Neural progenitor cell (in vitro differentiated cells): ENCODE data around the gene DCTN2.

Source experiments
- EZH2 ChIP-seq: fragments of 200-600 bp; sonication (generic); IDR thresholded peaks from 2 replicates; pipeline ENCODE4 v1.6.1; 2017; ENCODE audit warnings: antibody characterized with exemption, mild to moderate bottlenecking, moderate library complexity
- TF ChIP-seq, protein P1 (sequence below): fragments of 200-600 bp; sonication (generic); IDR thresholded peaks from 2 replicates; pipeline ENCODE4 v1.5.1; 2017; ENCODE audit warnings: antibody characterized with exemption, mild to moderate bottlenecking

DNA sequence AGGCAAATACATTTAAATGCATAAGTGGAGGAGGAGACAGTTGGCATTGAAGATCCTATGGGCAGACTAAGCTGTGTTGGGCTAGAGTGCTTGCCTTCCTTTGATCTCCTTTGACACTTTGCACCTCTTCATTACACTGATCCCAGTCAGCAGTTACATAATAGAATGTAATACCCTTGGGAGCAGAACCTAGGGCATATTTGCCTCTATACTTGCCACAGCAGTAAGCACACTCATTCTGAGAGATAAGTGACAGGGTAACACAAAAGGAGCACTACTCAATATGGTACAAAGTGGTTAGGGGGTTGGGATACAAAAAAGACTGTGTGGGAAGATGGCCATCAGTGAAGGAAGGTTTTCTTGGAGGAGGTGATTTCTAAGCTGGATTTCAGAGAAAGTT is 50.2 kb downstream of the DCTN2 start:
- TF ChIP-seq, protein P1, sequence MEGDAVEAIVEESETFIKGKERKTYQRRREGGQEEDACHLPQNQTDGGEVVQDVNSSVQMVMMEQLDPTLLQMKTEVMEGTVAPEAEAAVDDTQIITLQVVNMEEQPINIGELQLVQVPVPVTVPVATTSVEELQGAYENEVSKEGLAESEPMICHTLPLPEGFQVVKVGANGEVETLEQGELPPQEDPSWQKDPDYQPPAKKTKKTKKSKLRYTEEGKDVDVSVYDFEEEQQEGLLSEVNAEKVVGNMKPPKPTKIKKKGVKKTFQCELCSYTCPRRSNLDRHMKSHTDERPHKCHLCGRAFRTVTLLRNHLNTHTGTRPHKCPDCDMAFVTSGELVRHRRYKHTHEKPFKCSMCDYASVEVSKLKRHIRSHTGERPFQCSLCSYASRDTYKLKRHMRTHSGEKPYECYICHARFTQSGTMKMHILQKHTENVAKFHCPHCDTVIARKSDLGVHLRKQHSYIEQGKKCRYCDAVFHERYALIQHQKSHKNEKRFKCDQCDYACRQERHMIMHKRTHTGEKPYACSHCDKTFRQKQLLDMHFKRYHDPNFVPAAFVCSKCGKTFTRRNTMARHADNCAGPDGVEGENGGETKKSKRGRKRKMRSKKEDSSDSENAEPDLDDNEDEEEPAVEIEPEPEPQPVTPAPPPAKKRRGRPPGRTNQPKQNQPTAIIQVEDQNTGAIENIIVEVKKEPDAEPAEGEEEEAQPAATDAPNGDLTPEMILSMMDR = no peak
- TF ChIP-seq EZH2 = no peak
